ENCODE results near the gene VPS16.

The VPS16 gene

GRCh38 chr20:2833761-2834160 lies 6.8 kb upstream of the VPS16 start:
- ChIA-PET CTCF (interaction anchor here (0.6 kb wide), 1 partner anchor 15 kb away, joined by 7 read pairs; no protein-coding TSS in a partner anchor), POLR2A (ENCODE audit: low non-redundant PET) (no interaction called here)
- DNase-seq (ENCODE audit: low spot score), result no peak
- no peak overlapping the region for H3K27ac ChIP-seq
- TF ChIP-seq, protein P1, sequence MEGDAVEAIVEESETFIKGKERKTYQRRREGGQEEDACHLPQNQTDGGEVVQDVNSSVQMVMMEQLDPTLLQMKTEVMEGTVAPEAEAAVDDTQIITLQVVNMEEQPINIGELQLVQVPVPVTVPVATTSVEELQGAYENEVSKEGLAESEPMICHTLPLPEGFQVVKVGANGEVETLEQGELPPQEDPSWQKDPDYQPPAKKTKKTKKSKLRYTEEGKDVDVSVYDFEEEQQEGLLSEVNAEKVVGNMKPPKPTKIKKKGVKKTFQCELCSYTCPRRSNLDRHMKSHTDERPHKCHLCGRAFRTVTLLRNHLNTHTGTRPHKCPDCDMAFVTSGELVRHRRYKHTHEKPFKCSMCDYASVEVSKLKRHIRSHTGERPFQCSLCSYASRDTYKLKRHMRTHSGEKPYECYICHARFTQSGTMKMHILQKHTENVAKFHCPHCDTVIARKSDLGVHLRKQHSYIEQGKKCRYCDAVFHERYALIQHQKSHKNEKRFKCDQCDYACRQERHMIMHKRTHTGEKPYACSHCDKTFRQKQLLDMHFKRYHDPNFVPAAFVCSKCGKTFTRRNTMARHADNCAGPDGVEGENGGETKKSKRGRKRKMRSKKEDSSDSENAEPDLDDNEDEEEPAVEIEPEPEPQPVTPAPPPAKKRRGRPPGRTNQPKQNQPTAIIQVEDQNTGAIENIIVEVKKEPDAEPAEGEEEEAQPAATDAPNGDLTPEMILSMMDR (conservative IDR thresholded peaks at IDR 0.05; ENCODE audit: low read depth), result no peak

DNA sequence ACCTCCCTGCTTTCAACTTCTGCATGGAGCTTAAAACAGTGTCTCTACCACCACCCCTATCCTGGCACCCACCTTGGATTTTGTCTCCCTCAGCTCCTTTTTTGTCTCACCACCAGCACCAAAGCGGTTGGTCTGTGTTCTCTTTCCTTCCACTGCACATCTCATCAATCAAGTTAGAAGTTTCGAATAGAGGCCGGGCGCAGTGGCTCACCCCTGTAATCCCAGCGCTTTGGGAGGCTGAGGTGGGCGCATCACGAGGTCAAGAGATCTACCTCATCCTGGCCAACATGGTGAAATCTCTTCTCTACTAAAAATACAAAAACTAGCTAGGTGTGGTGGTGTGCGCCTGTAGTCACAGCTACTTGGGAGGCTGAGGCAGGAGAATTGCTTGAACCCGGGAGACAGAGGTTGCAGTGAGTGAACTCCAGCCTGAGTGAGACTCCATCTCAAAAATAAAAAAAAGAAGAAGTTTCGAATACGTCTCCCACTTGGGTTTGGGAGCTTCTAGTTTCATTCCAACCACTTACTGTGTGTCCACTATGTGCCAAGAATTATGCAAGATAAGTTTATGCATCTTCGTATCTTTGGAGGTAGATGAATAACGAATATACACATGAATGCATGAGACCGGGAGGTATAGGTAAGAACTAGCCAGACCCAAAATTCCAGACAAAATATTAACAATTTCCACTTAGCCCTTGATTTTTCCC lies 6.0 kb upstream of the VPS16 start:
- POLR2A ChIA-PET (ENCODE audit: low non-redundant PET), result no interaction called here
- no peak overlapping the region for H3K27ac ChIP-seq
- CTCF ChIA-PET, result interaction anchor here (1.5 kb wide), 1 partner anchor 17 kb away, joined by 3 read pairs; no protein-coding TSS in a partner anchor
- TF ChIP-seq, protein P1 (conservative IDR thresholded peaks at IDR 0.05; ENCODE audit: low read depth), result no peak
- DNase-seq (ENCODE audit: low spot score), result no peak

GRCh38 chr20:2835331-2835796 lies 5.2 kb upstream of the VPS16 start:
- no peak overlapping the region for H3K27ac ChIP-seq
- DNase-seq (ENCODE audit: low spot score), result no peak
- CTCF ChIA-PET, result interaction anchor here (1.5 kb wide), 1 partner anchor 16 kb away, joined by 3 read pairs; no protein-coding TSS in a partner anchor
- TF ChIP-seq, protein P1 (conservative IDR thresholded peaks at IDR 0.05; ENCODE audit: low read depth), result no peak
- POLR2A ChIA-PET (ENCODE audit: low non-redundant PET), result no interaction called here

DNA sequence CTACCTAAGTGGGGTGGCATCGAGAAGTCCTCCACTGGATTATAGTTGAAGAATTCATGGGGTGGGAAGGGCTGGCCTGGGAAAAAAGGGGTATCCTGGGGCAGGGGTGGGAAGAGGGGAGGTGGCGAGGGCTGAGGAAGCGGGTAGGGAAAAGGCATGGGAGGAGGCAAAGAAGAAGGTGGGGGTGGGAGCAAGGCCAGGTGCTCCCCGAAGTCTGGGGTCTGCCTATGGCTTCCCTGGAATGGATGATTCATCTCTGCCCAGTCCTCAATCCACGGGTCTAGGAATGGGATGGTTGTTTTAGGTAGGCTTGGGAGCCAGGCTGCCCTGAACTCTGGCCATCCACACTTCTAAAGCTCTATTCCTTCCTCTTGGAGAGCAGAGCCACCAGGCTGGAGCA lies 4.5 kb upstream of the VPS16 start:
- TF ChIP-seq, protein P1 (conservative IDR thresholded peaks at IDR 0.05; ENCODE audit: low read depth), result no peak
- CTCF ChIA-PET, result no interaction called here
- no peak overlapping the region; the same call in 1 of the 2 replicates for H3K27ac ChIP-seq
- POLR2A ChIA-PET (ENCODE audit: low non-redundant PET), result no interaction called here
- DNase-seq (ENCODE audit: low spot score), result no peak

GRCh38 chr20:2837221-2837960 lies 3.2 kb upstream of the VPS16 start:
- no peak for DNase-seq (ENCODE audit: low spot score)
- CTCF ChIA-PET, result no interaction called here
- POLR2A ChIA-PET (ENCODE audit: low non-redundant PET), result no interaction called here
- TF ChIP-seq, protein P1 (conservative IDR thresholded peaks at IDR 0.05; ENCODE audit: low read depth), result no peak
- no peak overlapping the region for H3K27ac ChIP-seq

- H3K27ac ChIP-seq, result no peak overlapping the region
- no peak for DNase-seq (ENCODE audit: low spot score)
- POLR2A ChIA-PET (ENCODE audit: low non-redundant PET), result no interaction called here
- CTCF ChIA-PET, result no interaction called here
- TF ChIP-seq, protein P1 (conservative IDR thresholded peaks at IDR 0.05; ENCODE audit: low read depth), result no peak
Measured at GRCh38 chr20:2838170-2838797, 2.3 kb upstream of the VPS16 start.
